H9 (cell line): ENCODE results near the gene SETD5. TPM values are rescaled to one million over a fixed set of nuclear protein-coding genes. Genes with fewer than 3 reads are reported as not detected.

Experiments
- DNase-seq: peaks from one replicate; pipeline ENCODE4 v3.0.0-alpha.2; 2017
- H2AFZ ChIP-seq: one replicate; pipeline ENCODE4 v1.6.1; 2013; ENCODE audit warnings: mild to moderate bottlenecking, low read length, control low read depth, moderate library complexity
- H2AK5ac ChIP-seq: 2 replicates; pipeline ENCODE4 v1.6.1; 2013; ENCODE audit warnings: low read length, control low read depth, mixed read lengths; ENCODE audit not compliant: insufficient read length
- H2BK120ac ChIP-seq: one replicate; pipeline ENCODE4 v1.6.1; 2013; ENCODE audit warnings: low read depth, mild to moderate bottlenecking, low read length, control low read depth, inconsistent platforms; ENCODE audit not compliant: poor library complexity, severe bottlenecking
- H2BK12ac ChIP-seq: 2 replicates; pipeline ENCODE4 v1.6.1; 2013; ENCODE audit warnings: low read length, control low read depth, mixed read lengths, low read depth; ENCODE audit not compliant: insufficient read length
- H2BK15ac ChIP-seq: 2 replicates; pipeline ENCODE4 v1.6.1; 2013; ENCODE audit warnings: low read depth, low read length, control low read depth
- H2BK20ac ChIP-seq: one replicate; pipeline ENCODE4 v1.6.1; 2013; ENCODE audit warnings: low read depth, mild to moderate bottlenecking, low read length, control low read depth, inconsistent platforms; ENCODE audit not compliant: poor library complexity, severe bottlenecking
- H2BK5ac ChIP-seq: 2 replicates; pipeline ENCODE4 v1.6.1; 2013; ENCODE audit warnings: low read length, control low read depth, mixed read lengths; ENCODE audit not compliant: insufficient read length
- H3K14ac ChIP-seq: 2 replicates; pipeline ENCODE4 v1.6.1; 2013; ENCODE audit warnings: low read length, control low read depth; ENCODE audit not compliant: insufficient read depth
- H3K18ac ChIP-seq: 2 replicates; pipeline ENCODE4 v1.6.1; 2013; ENCODE audit warnings: low read depth, mild to moderate bottlenecking, mixed read lengths, low read length, control low read depth; ENCODE audit not compliant: insufficient read length
- H3K23ac ChIP-seq: 2 replicates; pipeline ENCODE4 v1.6.1; 2013; ENCODE audit warnings: low read length, control low read depth, mixed read lengths, low read depth; ENCODE audit not compliant: insufficient read length
- H3K23me2 ChIP-seq: 2 replicates; pipeline ENCODE4 v1.6.1; 2013; ENCODE audit warnings: low read depth, mild to moderate bottlenecking, mixed read lengths, low read length, control low read depth; ENCODE audit not compliant: insufficient read length, poor library complexity, severe bottlenecking
- H3K27ac ChIP-seq: 2 replicates; pipeline ENCODE4 v1.5.1; 2013; ENCODE audit warnings: low read length, control low read depth, mixed read lengths, low read depth; ENCODE audit not compliant: insufficient read length
- H3K27me3 ChIP-seq: 2 replicates; pipeline ENCODE4 v1.6.1; 2013; ENCODE audit warnings: low read length, control low read depth, inconsistent platforms; ENCODE audit not compliant: insufficient read depth
- H3K4ac ChIP-seq: 2 replicates; pipeline ENCODE4 v1.6.1; 2013; ENCODE audit warnings: low read depth, mild to moderate bottlenecking, control low read depth, inconsistent platforms, low read length, moderate library complexity
- H3K4me1 ChIP-seq: 2 replicates; pipeline ENCODE4 v1.6.1; 2013; ENCODE audit warnings: low read length, control low read depth, inconsistent platforms; ENCODE audit not compliant: insufficient read depth
- H3K4me2 ChIP-seq: 2 replicates; pipeline ENCODE4 v1.6.1; 2013; ENCODE audit warnings: low read length, control low read depth, mixed read lengths; ENCODE audit not compliant: insufficient read length, insufficient read depth
- H3K56ac ChIP-seq: 2 replicates; pipeline ENCODE4 v1.6.1; 2013; ENCODE audit warnings: low read depth, mild to moderate bottlenecking, mixed read lengths, low read length, control low read depth; ENCODE audit not compliant: insufficient read length
- H3K79me1 ChIP-seq: 2 replicates; pipeline ENCODE4 v1.6.1; 2013; ENCODE audit warnings: low read depth, mild to moderate bottlenecking, moderate library complexity, low read length, control low read depth, inconsistent platforms; ENCODE audit not compliant: insufficient read depth, poor library complexity, severe bottlenecking
- H3K79me2 ChIP-seq: 2 replicates; pipeline ENCODE4 v1.6.1; 2013; ENCODE audit warnings: low read length, control low read depth, inconsistent platforms; ENCODE audit not compliant: insufficient read depth
- H3K9ac ChIP-seq: 2 replicates; pipeline ENCODE4 v1.6.1; 2013; ENCODE audit warnings: low read length, control low read depth, mixed read lengths; ENCODE audit not compliant: insufficient read length; ENCODE audit errors: extremely low read depth
- H3K9me3 ChIP-seq: one replicate; pipeline ENCODE4 v1.6.1; 2013; ENCODE audit warnings: low read depth, low read length, inconsistent platforms; ENCODE audit not compliant: control insufficient read depth
- H3T11ph ChIP-seq: one replicate; pipeline ENCODE4 v1.6.1; 2013; ENCODE audit warnings: mild to moderate bottlenecking, low read length, control low read depth, inconsistent platforms
- H4K20me1 ChIP-seq: one replicate; pipeline ENCODE4 v1.6.1; 2013; ENCODE audit not compliant: control insufficient read depth, insufficient read length, insufficient read depth
- H4K5ac ChIP-seq: 2 replicates; pipeline ENCODE4 v1.6.1; 2013; ENCODE audit warnings: low read depth, mild to moderate bottlenecking, mixed read lengths, low read length, control low read depth; ENCODE audit not compliant: insufficient read length
- H4K8ac ChIP-seq: replicated peaks from 2 replicates; pipeline ENCODE4 v1.6.1; 2013; ENCODE audit warnings: low read length, control low read depth, mixed read lengths, low read depth; ENCODE audit not compliant: insufficient read length
- H4K91ac ChIP-seq: 2 replicates; pipeline ENCODE4 v1.6.1; 2013; ENCODE audit warnings: low read depth, mild to moderate bottlenecking, moderate library complexity, mixed read lengths, low read length, control low read depth; ENCODE audit not compliant: insufficient read length
- H3K27ac Mint-ChIP-seq, 3 experiments: 2 replicates in 2 of 3; 3 replicates in 1 of 3; pipeline ENCODE4 v1.8.0; 2020 to 2021; ENCODE audit warnings: mixed read lengths in 3 of 3, mild to moderate bottlenecking in 1 of 3, moderate library complexity in 1 of 3
- H3K27me3 Mint-ChIP-seq: 2 replicates; pipeline ENCODE4 v1.8.0; 2021; ENCODE audit warnings: low read depth, mild to moderate bottlenecking, moderate library complexity, mixed read lengths
- H3K36me3 Mint-ChIP-seq, 3 experiments: 2 replicates in 2 of 3; 3 replicates in 1 of 3; pipeline ENCODE4 v1.8.0; 2020 to 2021; ENCODE audit warnings: low read depth in 3 of 3, mixed read lengths in 3 of 3; ENCODE audit not compliant: insufficient read depth in 1 of 3
- H3K4me1 Mint-ChIP-seq, 2 experiments: 2 replicates each; pipeline ENCODE4 v1.8.0; 2020; ENCODE audit warnings: mixed read lengths in 2 of 2
- H3K4me3 Mint-ChIP-seq, 2 experiments: 2 replicates in 1 of 2; 3 replicates in 1 of 2; pipeline ENCODE4 v1.8.0; 2020 to 2021; ENCODE audit warnings: mild to moderate bottlenecking in 2 of 2, mixed read lengths in 2 of 2, moderate library complexity in 1 of 2
- H3K9me3 Mint-ChIP-seq, 2 experiments: 2 replicates in 1 of 2; 3 replicates in 1 of 2; pipeline ENCODE4 v1.8.0; 2020; ENCODE audit warnings: mild to moderate bottlenecking in 2 of 2, mixed read lengths in 2 of 2, moderate library complexity in 1 of 2
- WGBS: extraction: QIAGEN DNeasy Blood & Tissue Kit; methylation state at CpG from one replicate; pipeline ENCODE4 v1.1.7; 2013; ENCODE audit warnings: missing lambda C conversion rate, low lambda C conversion rate, mixed read lengths; ENCODE audit not compliant: insufficient read length; ENCODE audit errors: extremely low coverage; 5-methylcytosine and 5-hydroxymethylcytosine counted together
- total RNA-seq: library from RNA; stranded (reverse); gene quantifications from 2 replicates; pipeline ENCODE4 v1.2.1, GENCODE V29; 2021
- TF ChIP-seq, protein P1 (sequence below): fragments of 200-600 bp; sonication (generic); conservative IDR thresholded peaks from 3 replicates; pipeline ENCODE4 v1.8.0; 2021; ENCODE audit warnings: antibody characterized with exemption, mild to moderate bottlenecking

Gene SETD5
- total RNA-seq, 1 experiment from 2014 or later, result 207 TPM

DNA sequence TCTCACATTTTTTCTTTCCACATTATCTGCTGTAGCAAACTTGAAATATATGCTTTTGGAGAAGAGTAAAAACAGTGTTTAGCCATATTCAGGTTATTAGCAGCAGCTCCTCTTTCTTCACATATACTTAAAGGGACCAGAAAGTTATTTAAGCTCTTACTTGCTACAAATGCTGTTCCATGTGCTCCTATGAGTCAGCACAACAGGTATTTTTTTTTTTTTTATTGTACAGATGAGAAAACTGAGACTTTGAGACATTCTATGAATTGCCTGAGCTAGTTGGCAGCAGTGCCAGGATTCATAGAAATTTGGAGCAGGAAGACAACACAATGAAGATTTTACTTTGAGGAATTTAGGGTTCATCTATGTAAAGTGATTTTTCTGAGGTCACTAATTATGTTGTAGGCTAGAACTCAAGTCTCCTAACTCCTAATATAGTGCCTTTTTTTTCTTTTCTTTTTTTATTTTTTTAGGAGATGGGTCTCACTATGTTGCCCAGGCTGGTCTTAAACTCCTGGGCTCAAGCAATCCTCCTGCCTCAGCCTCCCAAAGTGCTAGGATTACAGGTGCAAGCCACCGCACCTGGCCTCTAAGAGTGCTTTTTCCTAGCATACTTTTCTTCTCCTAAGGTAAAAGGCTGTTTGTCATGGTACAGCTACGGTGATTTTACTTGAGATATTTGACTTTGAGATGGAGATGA lies 23.6 kb downstream of the SETD5 start:
- H3K4me1 Mint-ChIP-seq, result peaks cover 15 to 20% of the 10 kb centered on the region in 2 experiments
- no peaks in the 10 kb centered on the region for H3K27me3 Mint-ChIP-seq
- Histone ChIP-seq H3K56ac (no peak overlapping the region), H3K23me2 (no peaks in the 10 kb centered on the region), H2BK120ac (no peak overlapping the region), H4K5ac (no peak overlapping the region), H3K23ac (no peak overlapping the region), H2BK5ac (no peak overlapping the region), H3K18ac (no peak overlapping the region), H4K8ac (no peak overlapping the region), H3K9ac (no peak overlapping the region), H2AFZ (no peak overlapping the region), H3K27ac (no peak overlapping the region), H3K79me1 (peaks cover 4% of the 10 kb centered on the region), H3K9me3 (no peaks in the 10 kb centered on the region), H2BK15ac (no peak overlapping the region), H2BK20ac (no peak overlapping the region), H2AK5ac (no peak overlapping the region), H3K4ac (no peak overlapping the region), H4K91ac (no peak overlapping the region), H3K14ac (no peak overlapping the region), H2BK12ac (no peak overlapping the region), H3K4me1 (peaks cover 5% of the 10 kb centered on the region), H4K20me1 (no peaks in the 10 kb centered on the region), H3K79me2 (peaks cover 40% of the 10 kb centered on the region; the same call in 1 of the 2 replicates), H3K27me3 (no peaks in the 10 kb centered on the region), H3T11ph (no peak overlapping the region), H3K4me2 (no peak overlapping the region)
- peak overlapping the region; percentile 49 to 89 (median 66); a peak in 5 of 7 replicates for H3K27ac Mint-ChIP-seq
- no peak for DNase-seq
- H3K36me3 Mint-ChIP-seq, result peaks cover 4 to 40% (median 27%) of the 10 kb centered on the region in 3 experiments; a peak in 6 of 7 replicates
- WGBS, result no CpG with 5 or more reads among the region's 2 CpGs
- no peak overlapping the region; a peak in 1 of 5 replicates for H3K4me3 Mint-ChIP-seq
- no peaks in the 10 kb centered on the region for H3K9me3 Mint-ChIP-seq
- TF ChIP-seq, protein P1, sequence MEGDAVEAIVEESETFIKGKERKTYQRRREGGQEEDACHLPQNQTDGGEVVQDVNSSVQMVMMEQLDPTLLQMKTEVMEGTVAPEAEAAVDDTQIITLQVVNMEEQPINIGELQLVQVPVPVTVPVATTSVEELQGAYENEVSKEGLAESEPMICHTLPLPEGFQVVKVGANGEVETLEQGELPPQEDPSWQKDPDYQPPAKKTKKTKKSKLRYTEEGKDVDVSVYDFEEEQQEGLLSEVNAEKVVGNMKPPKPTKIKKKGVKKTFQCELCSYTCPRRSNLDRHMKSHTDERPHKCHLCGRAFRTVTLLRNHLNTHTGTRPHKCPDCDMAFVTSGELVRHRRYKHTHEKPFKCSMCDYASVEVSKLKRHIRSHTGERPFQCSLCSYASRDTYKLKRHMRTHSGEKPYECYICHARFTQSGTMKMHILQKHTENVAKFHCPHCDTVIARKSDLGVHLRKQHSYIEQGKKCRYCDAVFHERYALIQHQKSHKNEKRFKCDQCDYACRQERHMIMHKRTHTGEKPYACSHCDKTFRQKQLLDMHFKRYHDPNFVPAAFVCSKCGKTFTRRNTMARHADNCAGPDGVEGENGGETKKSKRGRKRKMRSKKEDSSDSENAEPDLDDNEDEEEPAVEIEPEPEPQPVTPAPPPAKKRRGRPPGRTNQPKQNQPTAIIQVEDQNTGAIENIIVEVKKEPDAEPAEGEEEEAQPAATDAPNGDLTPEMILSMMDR, result no peak
